HG03135 (cell line): Measurements from ENCODE around the gene CHD6.
A peak's percentile ranks its signal among the peaks of the same experiment; 100 is the strongest.

Experiments
- ATAC-seq: cut with Tn5 transposase; IDR thresholded peaks from one replicate; pipeline ENCODE4 v1.9.1; 2021; ENCODE audit warnings: mild to moderate bottlenecking, moderate library complexity; ENCODE audit not compliant: unreplicated experiment

Gene CHD6

GRCh38 chr20:41617902-41618806 is at the start of gene CHD6:
Gene CHD6, minus strand, starts transcription at chr20:41618377. Its CDS starts 67,040 bp downstream, at chr20:41551337.
- ATAC-seq, result peak; percentile 99

- no peak for ATAC-seq
Observed at GRCh38 chr20:41664584-41664983, 46.4 kb upstream of the CHD6 start.

- ATAC-seq, result no peak
Observed at GRCh38 chr20:41657655-41658054, 39.5 kb upstream of the CHD6 start.

GRCh38 chr20:41655962-41656618 is 37.9 kb upstream of the CHD6 start:
- no peak for ATAC-seq

GRCh38 chr20:41654884-41655283 is 36.7 kb upstream of the CHD6 start:
- no peak for ATAC-seq

GRCh38 chr20:41654292-41654691 is 36.1 kb upstream of the CHD6 start:
- ATAC-seq, result no peak

GRCh38 chr20:41650231-41650948 is 32.2 kb upstream of the CHD6 start:
- no peak for ATAC-seq

GRCh38 chr20:41649489-41649888 is 31.3 kb upstream of the CHD6 start:
- ATAC-seq, result no peak

- ATAC-seq, result no peak
Observed at GRCh38 chr20:41645372-41645771, 27.2 kb upstream of the CHD6 start.

GRCh38 chr20:41643504-41643938 is 25.3 kb upstream of the CHD6 start:
- no peak for ATAC-seq

- no peak for ATAC-seq
Observed at GRCh38 chr20:41639630-41640029, 21.5 kb upstream of the CHD6 start.

- no peak for ATAC-seq
Observed at GRCh38 chr20:41638456-41638855, 20.3 kb upstream of the CHD6 start.

- no peak for ATAC-seq
Observed at GRCh38 chr20:41635158-41635557, 17.0 kb upstream of the CHD6 start.

GRCh38 chr20:41632896-41633295 is 14.7 kb upstream of the CHD6 start:
- ATAC-seq, result no peak

GRCh38 chr20:41631826-41632225 is 13.6 kb upstream of the CHD6 start:
- ATAC-seq, result no peak

- ATAC-seq, result no peak
Observed at GRCh38 chr20:41630846-41631245, 12.7 kb upstream of the CHD6 start.

- ATAC-seq, result no peak
Observed at GRCh38 chr20:41627611-41628244, 9.6 kb upstream of the CHD6 start.

- ATAC-seq, result no peak
Observed at GRCh38 chr20:41627001-41627495, 8.9 kb upstream of the CHD6 start.

GRCh38 chr20:41623625-41624375 is 5.6 kb upstream of the CHD6 start:
- no peak for ATAC-seq

GRCh38 chr20:41622584-41622983 is 4.4 kb upstream of the CHD6 start:
- no peak for ATAC-seq
